Measurements from ENCODE around the gene TMPRSS12.
"Not testable (repeated sequence)": the region's sequence is repeated elsewhere in the genome, so short reads cannot be mapped to it uniquely, and the experiment has no call there.

The TMPRSS12 gene

DNA sequence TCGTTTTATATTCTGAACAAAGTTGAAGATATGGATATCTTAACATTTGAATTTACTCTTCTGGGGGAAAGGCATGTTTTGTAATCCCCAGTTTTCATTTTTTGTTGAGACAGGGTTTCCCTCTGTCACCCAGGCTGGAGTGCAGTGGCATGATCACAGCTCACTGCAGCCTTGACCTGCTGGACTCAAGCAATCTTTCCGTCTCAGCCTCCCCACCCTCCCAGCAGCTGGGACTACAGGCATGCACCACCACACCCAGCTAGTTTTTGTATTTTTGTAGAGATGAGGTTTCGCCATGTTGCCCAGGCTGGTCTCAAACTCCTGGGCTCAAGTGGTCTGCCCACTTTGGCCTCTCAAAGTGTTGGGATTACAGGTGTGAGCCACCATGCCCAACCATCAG, 84.2 kb downstream of the TMPRSS12 start:
- not testable (repeated sequence) for DNase-seq (ENCODE audit: low read depth in 2 of 2)

DNA sequence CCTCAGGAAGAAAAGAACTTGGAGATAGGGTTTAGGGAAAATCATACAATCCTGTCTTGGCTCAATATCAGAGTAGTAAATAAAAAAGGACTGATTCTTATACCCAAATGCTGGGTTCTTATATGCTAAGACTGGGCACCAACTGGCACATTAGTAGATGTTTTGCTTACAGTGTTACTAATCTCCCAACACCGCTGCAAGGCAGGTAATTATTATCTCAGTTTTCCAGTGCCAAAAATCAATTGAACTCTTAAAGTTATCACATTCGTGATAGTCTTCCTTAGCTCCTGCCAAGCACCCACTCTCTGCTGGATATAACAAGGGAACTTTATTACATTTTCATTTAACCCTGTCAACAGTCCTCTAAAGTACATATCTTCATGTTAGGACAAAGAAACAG, 84.6 kb downstream of the TMPRSS12 start:
- no peak for DNase-seq (ENCODE audit: low read depth in 2 of 2)

DNA sequence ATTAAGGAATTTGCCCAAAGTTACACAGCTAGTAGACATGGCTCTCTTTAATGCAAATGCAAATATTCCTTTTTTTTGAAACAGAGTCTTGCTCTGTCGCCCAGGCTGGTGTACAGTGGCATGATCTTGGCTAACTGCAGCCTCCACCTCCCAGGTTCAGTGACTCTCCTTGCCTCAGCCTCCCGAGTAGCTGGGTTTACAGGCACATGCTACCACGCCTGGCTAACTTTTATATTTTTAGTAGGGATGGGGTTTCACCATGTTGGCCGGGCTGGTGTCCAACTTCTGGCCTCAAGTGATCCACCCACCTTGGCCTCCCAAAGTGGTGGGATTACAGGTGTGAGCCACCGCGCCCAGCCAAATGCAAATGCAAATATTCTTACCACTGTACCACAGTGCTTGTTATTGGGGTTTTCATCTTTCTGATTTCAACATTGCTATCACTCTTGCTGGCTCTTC, 85.1 kb downstream of the TMPRSS12 start:
- no peak for DNase-seq (ENCODE audit: low read depth in 2 of 2)

DNA sequence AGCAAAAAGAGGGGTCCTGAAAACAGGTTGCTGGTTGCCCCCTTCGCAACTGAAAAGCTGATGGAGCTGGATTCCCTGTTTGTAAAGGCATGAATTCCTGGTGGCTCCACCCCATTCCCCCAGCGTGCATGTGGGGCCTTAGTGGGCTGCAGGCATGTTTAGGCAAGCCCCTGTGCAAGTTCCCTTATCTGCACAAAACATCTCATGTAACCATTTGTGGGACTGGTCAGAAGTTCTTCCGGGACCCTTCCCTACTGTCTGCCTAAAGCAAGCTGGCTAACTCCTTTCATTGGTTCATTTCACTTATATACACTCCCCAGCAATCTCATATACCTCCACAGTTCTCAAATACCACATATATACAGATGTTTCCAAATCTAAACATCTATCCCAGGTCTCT, 85.7 kb downstream of the TMPRSS12 start:
- no peak for DNase-seq (ENCODE audit: low read depth in 2 of 2)

DNA sequence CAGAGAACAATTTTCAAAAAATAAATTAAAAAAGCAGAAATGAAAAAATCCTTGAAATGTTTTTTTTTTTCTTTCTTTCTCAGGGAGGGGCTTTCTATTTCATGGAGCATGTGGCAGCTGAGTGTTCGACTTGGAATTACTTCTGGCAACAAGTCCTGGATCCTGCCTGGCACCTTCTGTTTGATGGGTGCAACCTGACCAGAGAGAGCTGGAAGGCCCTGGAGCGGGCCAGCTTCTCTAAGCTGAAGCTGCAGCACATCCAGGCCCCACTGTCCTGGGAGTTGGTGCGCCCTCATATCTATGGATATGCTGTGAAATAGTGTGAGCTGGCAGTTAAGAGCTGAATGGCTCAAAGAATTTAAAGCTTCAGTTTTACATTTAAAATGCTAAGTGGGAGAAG, 87.1 kb downstream of the TMPRSS12 start:
- DNase-seq (ENCODE audit: low read depth in 2 of 2) = no peak

DNA sequence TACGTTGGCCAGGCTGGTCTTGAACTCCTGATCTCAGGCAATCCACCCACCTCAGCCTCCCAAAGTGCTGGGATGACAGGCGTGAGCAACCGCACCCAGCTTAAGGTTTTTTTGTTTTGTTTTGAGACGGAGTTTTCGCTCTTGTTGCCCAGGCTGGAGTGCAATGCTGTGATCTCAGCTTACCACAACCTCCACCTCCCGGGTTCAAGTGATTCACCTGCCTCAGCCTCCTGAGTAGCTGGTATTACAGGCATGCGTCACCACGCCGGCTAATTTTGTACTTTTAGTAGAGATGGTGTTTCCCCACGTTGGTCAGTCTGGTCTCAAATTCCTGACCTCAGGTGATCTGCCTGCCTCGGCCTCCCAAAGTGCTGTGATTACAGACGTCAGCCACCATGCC, 87.8 kb downstream of the TMPRSS12 start:
- not testable (repeated sequence) for DNase-seq (ENCODE audit: low read depth in 2 of 2)

DNA sequence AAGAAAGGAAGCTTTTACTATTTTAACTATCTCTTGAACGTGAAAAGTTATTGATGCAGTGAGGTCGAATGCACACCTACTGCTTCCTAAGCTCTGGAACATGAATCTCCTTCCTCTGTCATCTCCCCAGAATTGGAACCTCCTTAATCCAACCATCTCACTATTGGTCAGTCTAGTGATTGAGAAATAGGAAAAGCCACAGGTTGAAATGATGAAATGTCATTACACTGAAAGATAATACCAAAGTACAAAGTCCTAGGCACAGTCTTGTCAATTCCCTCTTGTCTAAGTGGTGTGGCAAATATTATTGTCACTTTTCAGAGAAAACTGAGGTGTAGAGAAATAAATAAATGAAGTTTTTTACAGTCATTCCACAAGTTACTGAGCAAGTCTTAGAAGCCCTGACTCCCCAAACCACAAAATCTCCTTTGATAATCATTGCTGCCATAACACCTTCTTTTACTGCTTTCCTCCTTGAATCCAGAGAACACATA, 90.1 kb downstream of the TMPRSS12 start:
- no peak for DNase-seq (ENCODE audit: low read depth in 2 of 2)

DNA sequence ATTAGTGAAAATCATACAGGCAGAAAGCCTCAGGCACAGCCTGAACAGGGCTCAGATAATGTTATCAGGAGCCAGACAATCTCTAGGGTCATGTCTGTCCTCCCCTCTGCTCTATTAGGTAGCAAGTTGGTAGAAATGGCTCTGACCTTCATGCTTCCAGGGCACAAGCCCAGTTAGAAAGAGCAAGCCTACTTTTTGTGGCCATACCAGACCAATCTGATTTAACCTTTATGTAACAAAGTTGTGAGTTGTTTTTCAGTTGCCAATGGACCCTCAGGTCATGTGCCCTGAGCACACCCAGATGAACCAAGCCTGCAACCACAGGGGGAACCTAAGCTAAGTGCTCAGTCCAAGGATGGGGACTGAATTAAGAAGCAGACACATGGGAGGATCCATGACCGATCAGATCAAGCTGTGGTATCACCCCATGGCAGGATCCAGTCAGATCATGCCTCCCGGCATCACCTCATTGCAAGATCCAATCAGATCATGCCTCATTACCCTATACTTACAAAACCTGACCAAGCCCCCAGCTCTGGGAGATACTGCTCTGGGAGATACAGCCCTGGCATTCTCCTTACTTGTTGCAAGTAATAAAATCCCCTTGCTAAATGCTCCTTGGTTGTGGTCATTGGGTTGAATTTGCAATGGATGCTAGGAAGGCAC, 90.9 kb downstream of the TMPRSS12 start:
- no peak for DNase-seq (ENCODE audit: low read depth in 2 of 2)

DNA sequence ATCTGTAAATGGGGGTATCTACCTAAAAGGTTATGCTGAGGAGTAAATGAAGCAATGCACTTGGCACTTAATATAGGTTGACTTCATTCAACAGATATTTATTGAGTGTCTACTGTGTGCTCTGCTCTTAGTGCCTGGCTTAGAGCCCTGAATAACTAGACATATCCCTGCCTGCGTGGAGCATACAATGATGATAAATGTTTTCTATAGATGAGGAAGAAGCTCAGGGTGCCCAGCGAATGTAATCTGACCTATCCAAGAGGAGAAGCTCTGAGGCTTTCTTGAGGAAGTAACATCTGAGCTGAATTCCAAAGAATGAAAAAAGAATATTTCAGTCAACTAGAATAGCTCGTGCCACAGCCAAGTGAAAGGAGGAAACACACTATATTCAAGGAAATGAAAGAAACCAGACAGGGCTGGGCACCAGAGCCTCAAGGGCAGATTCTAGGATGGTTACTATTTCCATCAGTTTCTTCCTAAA, 91.7 kb downstream of the TMPRSS12 start:
- no peak for DNase-seq (ENCODE audit: low read depth in 2 of 2)

DNA sequence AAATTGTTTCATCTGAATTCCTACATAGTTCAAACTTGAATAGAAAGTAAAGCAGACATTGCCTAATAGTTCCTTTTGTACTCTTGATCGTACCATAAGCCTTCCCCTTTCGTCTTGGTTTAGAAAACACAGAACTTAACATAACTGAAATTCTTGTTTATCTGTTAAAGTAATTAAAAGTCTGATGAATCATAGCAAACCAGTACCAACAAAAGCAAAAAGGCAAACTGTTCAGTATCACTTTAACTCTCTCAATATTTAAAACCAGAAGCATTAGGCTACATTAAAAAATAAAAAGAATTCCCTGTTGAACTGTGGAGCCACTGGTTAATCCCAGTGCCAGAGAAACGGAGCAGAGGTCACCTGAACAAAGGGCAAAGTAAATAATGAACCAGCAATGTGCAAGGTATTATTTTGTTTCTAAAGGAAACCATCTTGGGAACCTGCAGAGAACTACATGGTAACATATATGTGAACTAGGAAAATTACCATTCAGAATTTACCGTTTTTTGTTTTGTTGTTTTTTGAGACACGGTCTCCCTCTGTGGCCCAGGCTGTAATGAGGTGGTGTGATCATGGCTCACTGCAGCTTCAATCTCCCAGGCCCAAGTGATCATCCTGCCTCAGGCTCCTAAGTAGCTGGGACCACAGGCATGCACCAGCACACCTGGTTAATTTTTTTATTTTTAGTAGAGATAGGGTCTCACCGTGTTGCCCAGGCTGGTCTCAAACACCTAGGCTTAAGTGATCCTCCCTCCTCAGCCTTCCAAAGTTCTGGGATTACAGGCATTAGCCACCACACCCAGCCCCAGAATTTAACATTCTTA, 92.5 kb downstream of the TMPRSS12 start:
- DNase-seq (ENCODE audit: low read depth in 2 of 2) = no peak

DNA sequence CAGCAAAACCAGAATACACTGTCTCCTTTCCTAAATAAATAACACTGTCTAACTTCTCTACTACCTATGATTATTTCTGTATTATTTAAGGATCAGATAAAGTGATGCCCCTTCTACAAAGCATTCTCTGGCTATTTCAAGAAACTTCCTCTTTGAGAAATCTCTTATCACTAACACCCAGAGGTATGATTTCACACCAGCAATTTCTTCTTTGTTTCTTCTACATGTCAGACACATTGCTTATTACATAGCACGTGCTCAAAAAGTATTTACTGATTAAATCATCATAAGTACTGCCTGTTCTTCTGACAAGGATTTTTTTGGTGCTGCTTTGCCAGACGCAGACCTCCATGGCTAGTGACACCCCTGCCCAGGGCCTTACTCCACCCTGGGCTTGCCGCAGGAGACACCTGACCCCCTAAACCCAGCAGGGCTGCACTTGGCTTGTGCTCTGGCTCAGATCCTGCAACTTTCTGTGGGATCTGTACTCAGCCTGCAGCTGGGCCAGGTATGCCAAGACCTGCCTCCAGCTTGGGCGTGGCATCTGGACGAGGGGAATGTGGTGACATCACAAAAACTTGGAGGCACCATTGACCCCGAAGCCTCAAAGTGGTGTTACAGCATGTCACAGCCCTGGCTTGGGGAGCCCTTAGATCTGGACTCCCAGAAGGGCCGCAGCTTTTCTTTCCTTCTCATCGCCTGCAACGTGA, 94.2 kb downstream of the TMPRSS12 start:
- no peak for DNase-seq (ENCODE audit: low read depth in 2 of 2)

Measured in activated CD8-positive, alpha-beta memory T cell treated with anti-CD3 and anti-CD28 coated beads for 4 hours (primary cell).